ENCODE data around the gene CACNA1I.

DNA sequence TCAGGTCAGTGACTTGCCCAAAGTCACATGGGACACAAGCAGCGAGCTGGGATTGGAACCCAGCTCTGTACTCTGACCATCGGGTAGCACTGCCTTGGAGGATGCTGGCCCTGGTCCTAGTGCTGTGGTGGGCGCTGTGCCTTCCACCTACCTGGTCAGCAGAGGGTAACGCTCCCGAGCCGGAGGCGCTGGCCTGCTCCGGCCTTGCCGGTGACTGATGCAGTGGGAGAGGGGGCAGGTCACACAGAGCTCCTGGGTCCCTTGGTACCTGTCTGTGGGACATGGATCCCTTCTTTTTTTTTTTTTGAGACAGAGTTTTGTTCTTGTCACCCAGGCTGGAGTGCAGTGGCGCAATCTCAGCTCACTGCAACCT, 43.0 kb downstream of the CACNA1I start:
- TF ChIP-seq, protein P1, sequence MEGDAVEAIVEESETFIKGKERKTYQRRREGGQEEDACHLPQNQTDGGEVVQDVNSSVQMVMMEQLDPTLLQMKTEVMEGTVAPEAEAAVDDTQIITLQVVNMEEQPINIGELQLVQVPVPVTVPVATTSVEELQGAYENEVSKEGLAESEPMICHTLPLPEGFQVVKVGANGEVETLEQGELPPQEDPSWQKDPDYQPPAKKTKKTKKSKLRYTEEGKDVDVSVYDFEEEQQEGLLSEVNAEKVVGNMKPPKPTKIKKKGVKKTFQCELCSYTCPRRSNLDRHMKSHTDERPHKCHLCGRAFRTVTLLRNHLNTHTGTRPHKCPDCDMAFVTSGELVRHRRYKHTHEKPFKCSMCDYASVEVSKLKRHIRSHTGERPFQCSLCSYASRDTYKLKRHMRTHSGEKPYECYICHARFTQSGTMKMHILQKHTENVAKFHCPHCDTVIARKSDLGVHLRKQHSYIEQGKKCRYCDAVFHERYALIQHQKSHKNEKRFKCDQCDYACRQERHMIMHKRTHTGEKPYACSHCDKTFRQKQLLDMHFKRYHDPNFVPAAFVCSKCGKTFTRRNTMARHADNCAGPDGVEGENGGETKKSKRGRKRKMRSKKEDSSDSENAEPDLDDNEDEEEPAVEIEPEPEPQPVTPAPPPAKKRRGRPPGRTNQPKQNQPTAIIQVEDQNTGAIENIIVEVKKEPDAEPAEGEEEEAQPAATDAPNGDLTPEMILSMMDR (conservative IDR thresholded peaks at IDR 0.05 in 1 of 2, IDR thresholded peaks at IDR 0.05 in 1 of 2; ENCODE audit: extremely low read depth in 1 of 2, insufficient read depth in 1 of 2, low read depth in 1 of 2, low read length in 2 of 2) = no peak
- no peak for TF ChIP-seq EZH2 (IDR thresholded peaks at IDR 0.05; ENCODE audit: borderline replicate concordance, low read length)

Data from mammary epithelial cell (primary cell).